ENCODE results near the gene COPS7A. TPM values are rescaled to one million over a fixed set of nuclear protein-coding genes. Genes with fewer than 3 reads are reported as not detected.

The COPS7A gene
- total and polyA plus RNA-seq, 10 donors, result 29.6 to 61.9 (median 46.4) TPM

DNA sequence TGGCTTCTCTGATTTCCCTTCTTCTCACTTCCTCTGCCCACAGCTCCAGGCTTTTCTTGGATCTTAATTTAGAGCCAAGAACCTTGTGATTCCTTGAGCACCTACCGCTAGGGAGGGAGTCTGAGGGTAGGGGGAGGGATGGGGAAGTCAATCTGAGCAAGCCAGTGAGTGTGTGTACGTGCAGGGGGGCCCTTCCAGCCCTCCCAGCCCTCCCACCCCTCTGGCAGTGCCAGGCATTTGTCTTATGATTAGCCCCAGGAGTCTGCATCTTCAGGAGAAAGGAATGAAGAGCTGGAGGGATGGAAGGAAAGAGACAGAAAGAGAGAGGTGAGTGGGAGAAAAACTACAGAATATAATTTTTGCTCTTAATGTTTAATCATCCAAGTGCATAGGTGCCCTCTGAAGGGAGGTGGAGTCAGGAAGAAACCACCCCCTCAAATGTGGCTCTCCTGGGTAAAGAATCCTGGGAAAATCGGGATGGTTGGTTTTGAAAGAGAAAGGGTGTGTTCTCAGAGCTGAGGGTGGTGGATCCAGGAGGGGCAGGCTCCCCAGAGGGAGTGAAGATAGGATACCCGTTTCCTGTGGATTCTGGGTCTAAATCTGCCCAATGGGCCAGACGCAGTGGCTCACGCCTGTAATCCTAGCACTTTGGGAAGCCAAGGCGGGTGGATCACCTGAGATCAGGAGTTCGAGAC is 25.3 kb upstream of the COPS7A start:
- DNase-seq, result no peak
- TF ChIP-seq CTCF (IDR thresholded peaks at IDR 0.05 in 8 of 11, conservative IDR thresholded peaks at IDR 0.05 in 3 of 11) (no peak), POLR2AphosphoS5 (IDR thresholded peaks at IDR 0.05) (no peak), POLR2A (IDR thresholded peaks at IDR 0.05) (no peak)
- intact Hi-C loops (cut with DNase I; ENCODE audit: low total_unique reads), result no loop called here
- peaks cover 7 to 57% (median 45%) of the 10 kb centered on the region in 6 donors for H3K4me1 ChIP-seq
- no peak overlapping the region for H3K4me3 ChIP-seq
- WGBS, 5 donors, result 58 to 66% (median 60%) methylated on average over 8 of the region's 8 CpGs
- no peaks in the 10 kb centered on the region for H3K36me3 ChIP-seq
- peaks cover 0 to 65% (median 52%) of the 10 kb centered on the region in 7 donors for H3K27me3 ChIP-seq (replicated peaks in 1 of 7)
- H3K9me3 ChIP-seq, result no peaks in the 10 kb centered on the region
- H3K27ac ChIP-seq, result no peak overlapping the region

- H3K27ac ChIP-seq, result no peak overlapping the region
- intact Hi-C loops (cut with DNase I; ENCODE audit: low total_unique reads), result no loop called here
These were observed 24.4 kb upstream of the COPS7A start for GRCh38 chr12:6699259-6699988.

GRCh38 chr12:6699989-6700645 is 23.7 kb upstream of the COPS7A start:
- Histone ChIP-seq H3K27me3 (replicated peaks in 1 of 7) (peaks cover 0 to 82% (median 67%) of the 10 kb centered on the region in 7 donors), H3K27ac (peak overlapping the region in 1 of 8 donors; percentile 30), H3K4me3 (peak overlapping the region; percentile 30 to 75 (median 38)), H3K36me3 (no peaks in the 10 kb centered on the region), H3K4me1 (peaks cover 7 to 55% (median 45%) of the 10 kb centered on the region in 6 donors), H3K9me3 (no peaks in the 10 kb centered on the region)
- no peak for TF ChIP-seq CTCF (IDR thresholded peaks at IDR 0.05 in 8 of 11, conservative IDR thresholded peaks at IDR 0.05 in 3 of 11)
- no peak for TF ChIP-seq POLR2A (IDR thresholded peaks at IDR 0.05)
- no peak for TF ChIP-seq POLR2AphosphoS5 (IDR thresholded peaks at IDR 0.05)
- peak; percentile 81 for DNase-seq
- WGBS, 5 donors, result 0 to 3% (median 1%) methylated on average over 53 to 65 of the region's 65 CpGs
- intact Hi-C loops (cut with DNase I; ENCODE audit: low total_unique reads), result no loop called here

More at GRCh38 chr12:6699259-6699988, 24.4 kb upstream of the COPS7A start:
- TF ChIP-seq CTCF (IDR thresholded peaks at IDR 0.05 in 8 of 11, conservative IDR thresholded peaks at IDR 0.05 in 3 of 11), result no peak
- no peak for TF ChIP-seq POLR2AphosphoS5 (IDR thresholded peaks at IDR 0.05)
- TF ChIP-seq POLR2A (IDR thresholded peaks at IDR 0.05), result no peak
- DNase-seq, result no peak
- Histone ChIP-seq H3K4me1 (peaks cover 7 to 57% (median 45%) of the 10 kb centered on the region in 6 donors), H3K27me3 (replicated peaks in 1 of 7) (peaks cover 0 to 75% (median 62%) of the 10 kb centered on the region in 7 donors), H3K4me3 (peak overlapping the region in 7 of 8 donors; percentile 30 to 75 (median 38)), H3K36me3 (no peaks in the 10 kb centered on the region), H3K9me3 (no peaks in the 10 kb centered on the region)
- 19 to 29% (median 23%) methylated on average over 13 to 16 of the region's 16 CpGs for WGBS, 5 donors

All from spleen (tissue), 11 donors.